HCT116 (cell line): ENCODE results near the gene UVSSA. TPM values are rescaled to one million over a fixed set of nuclear protein-coding genes. Genes with fewer than 3 reads are reported as not detected.

Experiments used
- ATAC-seq: fragments of 200-7000 bp; cut with Tn5 transposase; 2 replicates; pipeline ENCODE4 v1.9.1; 2020; ENCODE audit warnings: mild to moderate bottlenecking, moderate library complexity
- BruUV-seq: library from RNA; stranded (reverse); fragments of 400-500 nt; replicated peaks from 2 replicates; lab custom pipeline; 2021; lab: Mats Ljungman, UMichigan
- CTCF ChIA-PET: fragments of 300-600 bp; sonication (Branson Sonifier 250); formaldehyde crosslinking; loops from one replicate; lab custom pipeline; 2021; ENCODE audit warnings: antibody characterized with exemption; lab: Charles Lee
- POLR2A ChIA-PET: fragments of 300-600, 350-600 bp; sonication (Branson Sonifier 250); formaldehyde crosslinking; loops from one replicate; lab custom pipeline; 2021; ENCODE audit warnings: antibody characterized with exemption; lab: Charles Lee
- RAD21 ChIA-PET, 2 experiments: fragments of 300-600 bp; sonication (Branson Sonifier 250); formaldehyde crosslinking; loops; one replicate each; lab custom pipeline; 2023; ENCODE audit warnings: low total read pairs in 2 of 2; ENCODE audit not compliant: uncharacterized antibody in 2 of 2, unreplicated experiment in 2 of 2, low non-redundant PET in 1 of 2; lab: Charles Lee
- DNase-seq: peaks from one replicate; pipeline ENCODE4 v3.0.0-alpha.2; 2010; ENCODE audit warnings: low read depth, low spot score
- H2AFZ ChIP-seq: fragments of 200-600 bp; shearing (Covaris generic), sonication (generic); 2 replicates; pipeline ENCODE4 v1.6.1; 2017; ENCODE audit warnings: low read depth, mixed run types, mixed read lengths, antibody characterized with exemption, low read length; ENCODE audit not compliant: poor library complexity, severe bottlenecking
- H3K27ac ChIP-seq: 2 replicates; pipeline ENCODE4 v1.5.1; 2012; ENCODE audit warnings: low read depth, low read length
- H3K27me3 ChIP-seq: fragments of 200-600 bp; sonication (generic); 2 replicates; pipeline ENCODE4 v1.6.1; 2016; ENCODE audit warnings: mixed run types, low read length, mixed read lengths; ENCODE audit not compliant: insufficient read depth
- H3K36me3 ChIP-seq, 2 experiments: fragments of 200-500 bp in 1 of 2; fragments of 200-600 bp in 1 of 2; sonication (Bioruptor generic) in 1 of 2; sonication (generic) in 1 of 2; 2 replicates each; pipeline versions ENCODE4 v1.5.1 to v1.6.1; 2014 to 2016; ENCODE audit warnings: low read length in 2 of 2, inconsistent platforms in 1 of 2, mixed read lengths in 1 of 2, mixed run types in 1 of 2; ENCODE audit not compliant: insufficient read depth in 2 of 2, control insufficient read depth in 1 of 2
- H3K4me1 ChIP-seq, 2 experiments: fragments of 200-600 bp in 1 of 2; sonication (generic) in 1 of 2; 2 replicates each; pipeline versions ENCODE4 v1.5.1 to v1.6.1; 2012 to 2017; ENCODE audit warnings: low read length in 2 of 2, inconsistent platforms in 1 of 2, mild to moderate bottlenecking in 1 of 2, mixed read lengths in 1 of 2, mixed run types in 1 of 2, moderate library complexity in 1 of 2; ENCODE audit not compliant: insufficient read depth in 2 of 2, control insufficient read depth in 1 of 2
- H3K4me2 ChIP-seq: fragments of 200-600 bp; sonication (generic); 2 replicates; pipeline ENCODE4 v1.6.1; 2017; ENCODE audit warnings: mixed run types, low read length, mixed read lengths
- H3K4me3 ChIP-seq, 2 experiments: fragments of 200-600 bp in 1 of 2; sonication (generic) in 1 of 2; replicated peaks in 1 of 2; 2 replicates each; pipeline ENCODE4 v1.5.1; 2011 to 2016; ENCODE audit warnings: low read length in 2 of 2, control low read depth in 1 of 2, low read depth in 1 of 2, mild to moderate bottlenecking in 1 of 2, mixed read lengths in 1 of 2, mixed run types in 1 of 2
- H3K79me2 ChIP-seq: fragments of 200-600 bp; sonication (generic); 2 replicates; pipeline ENCODE4 v1.6.1; 2017; ENCODE audit warnings: mild to moderate bottlenecking, mixed run types, low read length, moderate library complexity, mixed read lengths; ENCODE audit not compliant: insufficient read depth
- H3K9ac ChIP-seq: fragments of 200-600 bp; sonication (generic); 2 replicates; pipeline ENCODE4 v1.6.1; 2016; ENCODE audit warnings: low read length, mixed read lengths
- H3K9me2 ChIP-seq: fragments of 200-600 bp; sonication (generic), shearing (Covaris generic); 2 replicates; pipeline ENCODE4 v1.6.1; 2017; ENCODE audit warnings: mixed run types, mild to moderate bottlenecking, moderate library complexity; ENCODE audit not compliant: insufficient read depth
- H3K9me3 ChIP-seq, 2 experiments: fragments of 200-500 bp in 1 of 2; fragments of 200-600 bp in 1 of 2; sonication (Bioruptor generic) in 1 of 2; sonication (generic) in 1 of 2; 2 replicates each; pipeline ENCODE4 v1.6.1; 2014 to 2017; ENCODE audit warnings: low read length in 2 of 2, mixed read lengths in 2 of 2, inconsistent platforms in 1 of 2, low read depth in 1 of 2, mild to moderate bottlenecking in 1 of 2, mixed run types in 1 of 2, moderate library complexity in 1 of 2; ENCODE audit not compliant: control insufficient read depth in 1 of 2, insufficient read depth in 1 of 2
- H4K20me1 ChIP-seq: fragments of 200-600 bp; sonication (generic), shearing (Covaris generic); 2 replicates; pipeline ENCODE4 v1.6.1; 2017; ENCODE audit warnings: mixed run types, mild to moderate bottlenecking, moderate library complexity; ENCODE audit not compliant: insufficient read depth
- CEBPB ChIP-seq: IDR thresholded peaks from 2 replicates; pipeline ENCODE4 v1.6.1; 2012; ENCODE audit warnings: low read depth
- EGR1 ChIP-seq: IDR thresholded peaks from 2 replicates; pipeline ENCODE4 v1.6.1; 2012; ENCODE audit warnings: low read depth
- EZH2 ChIP-seq: fragments of 200-600 bp; sonication (generic); IDR thresholded peaks from 2 replicates; pipeline ENCODE4 v1.6.1; 2017; ENCODE audit warnings: antibody characterized with exemption, mixed run types
- POLR2A ChIP-seq: IDR thresholded peaks from 2 replicates; pipeline ENCODE4 v1.7.0; 2011; ENCODE audit warnings: borderline replicate concordance; ENCODE audit not compliant: insufficient read depth, insufficient read length; ENCODE audit errors: extremely low read depth
- POLR2AphosphoS5 ChIP-seq: IDR thresholded peaks from 2 replicates; pipeline ENCODE4 v1.6.1; 2011; ENCODE audit warnings: mild to moderate bottlenecking, low read depth, low read length, moderate library complexity
- RAD21 ChIP-seq: IDR thresholded peaks from 2 replicates; pipeline ENCODE4 v1.6.1; 2012; ENCODE audit warnings: low read depth, mild to moderate bottlenecking
- SP1 ChIP-seq: IDR thresholded peaks from 2 replicates; pipeline ENCODE4 v1.6.1; 2012; ENCODE audit warnings: low read depth
- TCF7L2 ChIP-seq: IDR thresholded peaks from 2 replicates; pipeline ENCODE4 v1.7.0; 2011; ENCODE audit warnings: borderline replicate concordance, inconsistent platforms; ENCODE audit not compliant: insufficient read depth, insufficient read length; ENCODE audit errors: extremely low read depth
- ZBTB33 ChIP-seq: IDR thresholded peaks from 2 replicates; pipeline ENCODE4 v1.6.1; 2011; ENCODE audit warnings: mild to moderate bottlenecking, low read length, moderate library complexity; ENCODE audit not compliant: insufficient replicate concordance; ENCODE audit errors: extremely low read depth
- ZFX ChIP-seq: fragments of 450-650 bp; IDR thresholded peaks from 2 replicates; pipeline ENCODE4 v1.6.1; 2017
- intact Hi-C: fragments of 100-400 bp; cut with micrococcal nuclease; formaldehyde crosslinking; loops from 2 replicates; pipeline ENCODE4 v1.10.0; 2022
- total RNA-seq: library from RNA; stranded (reverse); gene quantifications from one replicate; pipeline ENCODE4 v1.2.1, GENCODE V29; 2021; ENCODE audit not compliant: unreplicated experiment

The UVSSA gene
- total RNA-seq, 1 experiment from 2014 or later = 30.5 TPM

DNA sequence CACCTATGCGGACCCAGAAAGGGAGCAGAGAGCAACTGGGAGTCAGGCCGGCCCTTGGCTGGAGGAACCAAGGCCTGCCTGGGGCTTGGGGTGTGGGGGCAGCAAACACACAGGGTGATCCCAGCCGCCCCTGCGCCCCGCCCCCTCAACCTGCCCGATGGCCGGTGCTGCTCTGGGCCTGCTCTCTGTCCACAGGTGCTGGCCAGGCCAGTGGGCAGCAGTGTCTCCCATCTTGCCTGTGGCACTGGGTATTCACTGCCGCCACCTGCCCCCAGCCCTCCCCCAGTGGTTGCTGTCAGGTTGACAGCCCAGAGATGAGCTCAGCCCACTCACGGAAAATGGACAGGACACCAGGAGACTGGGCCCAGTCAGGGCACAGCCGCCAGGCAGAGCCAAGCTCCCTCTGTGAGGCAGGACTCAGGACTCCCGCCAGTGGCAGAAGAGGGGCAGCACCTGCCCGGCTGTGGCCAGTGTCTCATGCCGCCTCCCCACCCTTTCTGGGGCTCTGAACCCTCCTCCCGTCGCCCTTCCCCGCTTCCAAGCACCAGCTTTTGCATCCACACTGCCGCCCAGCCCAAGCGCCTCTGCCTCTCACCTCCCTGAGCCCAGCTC, 54.5 kb downstream of the UVSSA start:
- Histone ChIP-seq H3K9me3 (peaks cover 0 to 7% of the 10 kb centered on the region in 2 experiments; a peak in 2 of 4 replicates), H2AFZ (no peak overlapping the region), H3K27me3 (no peaks in the 10 kb centered on the region), H3K4me1 (no peaks in the 10 kb centered on the region), H3K4me2 (no peak overlapping the region), H4K20me1 (no peaks in the 10 kb centered on the region), H3K79me2 (no peaks in the 10 kb centered on the region), H3K36me3 (no peaks in the 10 kb centered on the region), H3K4me3 (no peak overlapping the region), H3K27ac (no peak overlapping the region), H3K9me2 (no peaks in the 10 kb centered on the region), H3K9ac (no peak overlapping the region)
- ATAC-seq = peak; percentile 32; the same call in 1 of the 2 replicates
- no TSS peak for BruUV-seq
- TF ChIP-seq SP1 (no peak), TCF7L2 (no peak)
- POLR2A ChIA-PET = no interaction called here
- intact Hi-C loops = no loop called here
- no peak for DNase-seq
- CTCF ChIA-PET = interaction anchor here (2.9 kb wide), 1 partner anchor 111 kb away, joined by 7 read pairs; no protein-coding TSS in a partner anchor
- RAD21 ChIA-PET = no interaction called here

DNA sequence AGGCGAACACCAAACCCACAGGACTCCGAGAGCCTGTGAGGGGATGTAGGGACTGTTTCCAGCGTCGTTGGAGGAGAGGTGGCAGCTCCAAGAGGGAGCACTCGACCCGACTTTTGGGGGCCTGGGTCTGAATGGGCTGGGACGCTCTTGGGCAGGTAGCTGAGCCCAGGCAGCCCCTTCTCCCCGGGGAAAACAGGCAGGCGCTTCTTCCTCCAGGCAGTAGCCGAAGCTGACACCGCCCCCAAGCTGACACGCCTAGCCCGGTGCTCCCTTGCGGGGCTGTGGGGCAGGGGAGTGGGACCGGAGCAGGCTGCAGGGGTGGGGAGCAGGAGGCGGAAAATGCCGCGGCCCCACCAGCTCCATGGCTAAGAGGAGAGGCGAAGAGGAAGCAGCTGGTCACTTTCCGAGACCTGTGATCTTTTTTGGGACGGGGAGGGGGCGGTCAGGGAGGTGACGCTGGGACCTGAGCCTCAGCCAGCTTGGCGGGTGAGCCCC, 55.1 kb downstream of the UVSSA start:
- no peaks in the 10 kb centered on the region for H3K9me2 ChIP-seq
- peaks cover 0 to 7% of the 10 kb centered on the region in 2 experiments; a peak in 2 of 4 replicates for H3K9me3 ChIP-seq
- no peak for TF ChIP-seq EGR1
- no peak for TF ChIP-seq RAD21
- no peak for TF ChIP-seq ZFX
- TF ChIP-seq ZBTB33 = no peak
- no peak for TF ChIP-seq POLR2A
- no peak for TF ChIP-seq CEBPB
- TF ChIP-seq EZH2 = no peak
- TF ChIP-seq POLR2AphosphoS5 = no peak
- H3K4me1 ChIP-seq = no peaks in the 10 kb centered on the region
- H2AFZ ChIP-seq = no peak overlapping the region
- no peak overlapping the region for H3K4me2 ChIP-seq
- H3K4me3 ChIP-seq = no peak overlapping the region
- no peaks in the 10 kb centered on the region for H3K79me2 ChIP-seq
- H3K9ac ChIP-seq = no peak overlapping the region
- intact Hi-C loops = no loop called here
- H3K27ac ChIP-seq = no peak overlapping the region
- POLR2A ChIA-PET = no interaction called here
- RAD21 ChIA-PET = no interaction called here
- DNase-seq (no peak), ATAC-seq (no peak)
- CTCF ChIA-PET = interaction anchor here (2.9 kb wide), 1 partner anchor 111 kb away, joined by 7 read pairs; no protein-coding TSS in a partner anchor
- H4K20me1 ChIP-seq = no peaks in the 10 kb centered on the region
- no peaks in the 10 kb centered on the region for H3K27me3 ChIP-seq
- H3K36me3 ChIP-seq = no peaks in the 10 kb centered on the region
- BruUV-seq = no TSS peak
